Neutrophil (primary cell): ENCODE results near the gene ALKBH3.

Source experiments
- H3K27ac ChIP-seq: fragments of 200-600 bp; sonication (generic); 2 replicates; pipeline ENCODE4 v1.5.1; 2016; ENCODE audit warnings: mild to moderate bottlenecking, moderate library complexity
- H3K27me3 ChIP-seq: fragments of 200-600 bp; sonication (generic); 2 replicates; pipeline ENCODE4 v1.6.0; 2016; ENCODE audit warnings: mild to moderate bottlenecking
- H3K36me3 ChIP-seq: fragments of 200-600 bp; sonication (generic); 2 replicates; pipeline ENCODE4 v1.5.1; 2017
- H3K4me1 ChIP-seq, 2 experiments: fragments of 200-600 bp in 1 of 2; sonication (generic) in 1 of 2; 1 replicate in 1 of 2; 2 replicates in 1 of 2; pipeline versions ENCODE4 v1.5.1 to v1.6.1; 2013 to 2016; ENCODE audit warnings: low read depth in 1 of 2, low read length in 1 of 2, mild to moderate bottlenecking in 1 of 2, moderate library complexity in 1 of 2; ENCODE audit not compliant: control insufficient read depth in 1 of 2, insufficient read depth in 1 of 2
- H3K4me3 ChIP-seq, 2 experiments: fragments of 200-600 bp in 1 of 2; sonication (generic) in 1 of 2; 1 replicate in 1 of 2; 2 replicates in 1 of 2; pipeline ENCODE4 v1.5.1; 2013 to 2016; ENCODE audit warnings: low read depth in 1 of 2, low read length in 1 of 2, mild to moderate bottlenecking in 1 of 2, moderate library complexity in 1 of 2
- H3K9me3 ChIP-seq: fragments of 200-600 bp; sonication (generic); 2 replicates; pipeline ENCODE4 v1.5.1; 2016
- CTCF ChIP-seq: fragments of 200-600 bp; sonication (generic); IDR thresholded peaks from 2 replicates; pipeline ENCODE4 v1.5.1; 2016; ENCODE audit warnings: antibody characterized with exemption

ALKBH3 gene

DNA sequence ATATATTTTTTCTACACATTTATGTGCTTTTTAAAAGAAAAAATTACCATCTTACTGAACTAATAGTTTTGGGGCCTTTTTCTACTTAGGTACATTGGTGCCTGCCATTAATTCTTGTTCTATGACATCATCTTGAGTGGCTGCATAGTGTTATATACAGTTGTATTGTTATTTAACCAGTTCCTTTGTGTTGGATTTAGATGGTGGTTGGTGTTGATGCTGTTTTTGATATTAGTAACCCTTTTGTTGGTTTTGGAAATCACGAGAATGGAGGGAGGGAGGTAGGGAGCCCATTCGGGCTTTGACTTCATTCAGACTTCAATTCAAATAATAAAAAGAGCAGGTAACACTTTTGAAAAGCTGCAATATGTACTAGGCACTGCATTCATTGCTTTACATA lies 46.4 kb downstream of the ALKBH3 start:
- Histone ChIP-seq H3K4me1 (no peaks in the 10 kb centered on the region), H3K27me3 (peaks cover 10% of the 10 kb centered on the region), H3K9me3 (no peaks in the 10 kb centered on the region), H3K27ac (no peak overlapping the region), H3K4me3 (no peak overlapping the region), H3K36me3 (no peaks in the 10 kb centered on the region)
- no peak for TF ChIP-seq CTCF

- peaks cover 19% of the 10 kb centered on the region for H3K27me3 ChIP-seq
- H3K36me3 ChIP-seq = no peaks in the 10 kb centered on the region
- no peak overlapping the region for H3K4me3 ChIP-seq
- no peak for TF ChIP-seq CTCF
- no peaks in the 10 kb centered on the region for H3K9me3 ChIP-seq
- no peaks in the 10 kb centered on the region for H3K4me1 ChIP-seq
- no peak overlapping the region for H3K27ac ChIP-seq
These were observed 47.5 kb downstream of the ALKBH3 start for GRCh38 chr11:43927925-43928707.

- H3K9me3 ChIP-seq = no peaks in the 10 kb centered on the region
- TF ChIP-seq CTCF = no peak
- H3K4me1 ChIP-seq = no peaks in the 10 kb centered on the region
- H3K27me3 ChIP-seq = peaks cover 25% of the 10 kb centered on the region
- no peak overlapping the region for H3K27ac ChIP-seq
- no peak overlapping the region for H3K4me3 ChIP-seq
- H3K36me3 ChIP-seq = no peaks in the 10 kb centered on the region
These were observed 48.1 kb downstream of the ALKBH3 start for GRCh38 chr11:43928721-43929120.

DNA sequence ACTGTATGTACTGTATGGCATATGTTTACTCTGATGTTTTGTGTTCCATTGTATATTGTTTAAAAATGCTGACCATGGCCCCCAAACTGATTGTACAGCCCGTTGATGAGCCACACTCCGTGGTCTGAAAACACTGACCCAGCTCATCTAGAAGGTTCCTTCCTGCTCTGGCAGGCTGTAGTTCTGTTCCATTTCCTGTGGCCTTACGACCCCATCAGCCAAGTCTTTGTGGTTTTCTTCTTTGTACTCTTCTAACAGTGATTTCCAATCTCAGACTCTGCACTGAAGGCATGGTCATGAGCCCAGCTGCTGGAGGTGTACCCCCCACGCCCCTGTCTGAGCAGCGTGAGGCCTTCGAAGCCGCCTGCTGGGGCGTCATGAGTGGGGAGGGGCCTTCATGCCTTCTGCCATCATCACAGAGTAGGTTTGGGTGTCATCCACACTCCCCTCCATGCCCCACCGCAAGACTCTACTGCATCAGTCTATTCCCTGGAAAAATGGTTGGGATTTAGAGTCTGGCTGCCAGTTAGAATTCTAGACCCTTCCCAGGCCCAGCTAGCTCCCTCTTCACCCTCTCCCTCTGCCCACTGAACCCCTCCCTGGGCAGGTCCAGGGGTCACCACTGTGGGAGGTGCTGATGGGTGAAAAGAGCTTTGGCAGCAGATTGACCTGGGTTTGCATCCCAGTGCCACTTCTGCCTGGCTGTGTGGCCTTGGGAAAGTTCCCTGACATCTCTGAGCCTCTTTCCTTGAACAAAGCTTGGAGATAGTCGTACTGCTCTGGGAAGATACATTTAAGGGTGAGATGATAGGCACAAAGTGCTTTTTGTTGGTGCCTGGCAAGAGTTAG lies 50.5 kb downstream of the ALKBH3 start:
- H3K9me3 ChIP-seq = no peaks in the 10 kb centered on the region
- H3K27ac ChIP-seq = no peak overlapping the region
- H3K36me3 ChIP-seq = no peaks in the 10 kb centered on the region
- H3K27me3 ChIP-seq = peaks cover 43% of the 10 kb centered on the region
- H3K4me3 ChIP-seq = no peak overlapping the region
- TF ChIP-seq CTCF = no peak
- no peaks in the 10 kb centered on the region for H3K4me1 ChIP-seq

GRCh38 chr11:43931717-43932039 lies 51.0 kb downstream of the ALKBH3 start:
- H3K4me1 ChIP-seq = no peaks in the 10 kb centered on the region
- H3K4me3 ChIP-seq = no peak overlapping the region
- no peaks in the 10 kb centered on the region for H3K9me3 ChIP-seq
- H3K27ac ChIP-seq = no peak overlapping the region
- no peak for TF ChIP-seq CTCF
- peaks cover 45% of the 10 kb centered on the region for H3K27me3 ChIP-seq
- H3K36me3 ChIP-seq = no peaks in the 10 kb centered on the region
